NT2/D1 (cell line): Measurements from ENCODE around the gene CRYZ.
"Not testable (repeated sequence)": the region's sequence is repeated elsewhere in the genome, so short reads cannot be mapped to it uniquely, and the experiment has no call there.

Source experiments
- DNase-seq: peaks from one replicate; pipeline ENCODE4 v3.0.0-alpha.2; 2011; ENCODE audit warnings: low read depth, low spot score
- H3K27me3 ChIP-seq: 2 replicates; pipeline ENCODE4 v1.6.0; 2011; ENCODE audit warnings: mild to moderate bottlenecking; ENCODE audit not compliant: insufficient read length, insufficient read depth
- H3K36me3 ChIP-seq: 2 replicates; pipeline ENCODE4 v1.6.1; 2011; ENCODE audit warnings: mild to moderate bottlenecking, low read length, mixed read lengths; ENCODE audit not compliant: insufficient read depth, insufficient read length
- H3K4me1 ChIP-seq: 2 replicates; pipeline ENCODE4 v1.5.1; 2011; ENCODE audit not compliant: insufficient read depth, insufficient read length
- H3K4me3 ChIP-seq: 2 replicates; pipeline ENCODE4 v1.5.1; 2011; ENCODE audit warnings: low read depth; ENCODE audit not compliant: insufficient read length
- H3K9ac ChIP-seq: 2 replicates; pipeline ENCODE4 v1.6.0; 2011; ENCODE audit warnings: low read depth; ENCODE audit not compliant: insufficient read length
- H3K9me3 ChIP-seq: 2 replicates; pipeline ENCODE4 v1.5.1; 2011; ENCODE audit warnings: mild to moderate bottlenecking, low read length; ENCODE audit not compliant: insufficient read depth
- SUZ12 ChIP-seq: IDR thresholded peaks from 2 replicates; pipeline ENCODE4 v1.6.1; 2011; ENCODE audit not compliant: insufficient read length, insufficient read depth; ENCODE audit errors: extremely low read depth
- YY1 ChIP-seq: IDR thresholded peaks from 2 replicates; pipeline ENCODE4 v1.6.1; 2011; ENCODE audit not compliant: insufficient read length, insufficient read depth
- ZNF274 ChIP-seq: IDR thresholded peaks from 2 replicates; pipeline ENCODE4 v1.6.1; 2011; ENCODE audit warnings: mild to moderate bottlenecking, low read depth, low read length

Gene CRYZ

GRCh38 chr1:74737333-74737732 is 4.5 kb upstream of the CRYZ start:
- Histone ChIP-seq H3K9me3 (peaks cover 23% of the 10 kb centered on the region), H3K4me1 (no peaks in the 10 kb centered on the region), H3K4me3 (no peak overlapping the region), H3K27me3 (no peaks in the 10 kb centered on the region), H3K9ac (no peak overlapping the region), H3K36me3 (peaks cover 80% of the 10 kb centered on the region)
- TF ChIP-seq SUZ12 (no peak), YY1 (no peak), ZNF274 (no peak)
- DNase-seq, result no peak

GRCh38 chr1:74733604-74734484 is 994 bp upstream of the CRYZ start:
- TF ChIP-seq YY1 (no peak), ZNF274 (no peak), SUZ12 (no peak)
- peak overlapping the region; percentile 88 for H3K9ac ChIP-seq
- DNase-seq, result peak; percentile 77
- peaks cover 3% of the 10 kb centered on the region for H3K4me1 ChIP-seq
- H3K4me3 ChIP-seq, result peak overlapping the region; percentile 82
- no peaks in the 10 kb centered on the region for H3K27me3 ChIP-seq
- H3K9me3 ChIP-seq, result peaks cover 17% of the 10 kb centered on the region
- H3K36me3 ChIP-seq, result peaks cover 57% of the 10 kb centered on the region

DNA sequence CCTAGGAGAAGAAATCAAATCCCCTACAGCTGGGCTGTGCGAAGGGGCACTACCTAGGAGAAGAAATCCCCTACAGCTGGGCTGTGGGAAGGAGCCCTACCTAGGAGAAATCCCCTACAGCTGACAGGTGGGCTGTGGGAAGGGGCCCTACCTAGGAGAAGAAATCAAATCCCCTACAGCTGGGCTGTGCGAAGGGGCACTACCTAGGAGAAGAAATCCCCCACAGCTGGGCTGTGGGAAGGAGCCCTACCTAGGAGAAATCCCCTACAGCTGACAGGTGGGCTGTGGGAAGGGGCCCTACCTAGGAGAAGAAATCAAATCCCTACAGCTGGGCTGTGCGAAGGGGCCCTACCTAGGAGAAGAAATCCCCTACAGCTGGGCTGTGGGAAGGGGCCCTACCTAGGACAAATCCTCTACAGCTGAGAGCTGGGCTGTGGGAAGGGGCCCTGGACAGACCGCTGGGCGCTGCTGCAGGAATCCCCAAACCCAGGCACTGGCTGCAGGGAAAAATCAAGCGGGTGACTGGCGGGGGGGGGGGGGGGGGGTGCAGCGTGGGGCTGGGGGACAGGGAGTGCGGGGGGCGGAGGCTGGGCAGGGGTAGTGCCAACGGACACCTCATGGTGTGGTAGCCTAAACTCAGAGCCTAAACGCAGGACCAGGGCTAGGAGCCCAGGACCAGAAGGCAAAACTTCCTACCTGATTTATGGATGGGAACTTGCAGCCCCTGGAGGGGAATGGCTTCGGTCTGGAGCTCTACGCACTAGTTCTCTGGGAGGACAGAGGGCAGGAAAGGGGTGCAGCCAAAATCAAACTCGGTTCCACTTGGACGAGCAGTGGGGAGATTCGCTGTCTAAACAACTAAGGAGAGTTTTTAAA is 541 bp downstream of the CRYZ start:
- H3K36me3 ChIP-seq, result peaks cover 49% of the 10 kb centered on the region
- DNase-seq, result not testable (repeated sequence)

DNA sequence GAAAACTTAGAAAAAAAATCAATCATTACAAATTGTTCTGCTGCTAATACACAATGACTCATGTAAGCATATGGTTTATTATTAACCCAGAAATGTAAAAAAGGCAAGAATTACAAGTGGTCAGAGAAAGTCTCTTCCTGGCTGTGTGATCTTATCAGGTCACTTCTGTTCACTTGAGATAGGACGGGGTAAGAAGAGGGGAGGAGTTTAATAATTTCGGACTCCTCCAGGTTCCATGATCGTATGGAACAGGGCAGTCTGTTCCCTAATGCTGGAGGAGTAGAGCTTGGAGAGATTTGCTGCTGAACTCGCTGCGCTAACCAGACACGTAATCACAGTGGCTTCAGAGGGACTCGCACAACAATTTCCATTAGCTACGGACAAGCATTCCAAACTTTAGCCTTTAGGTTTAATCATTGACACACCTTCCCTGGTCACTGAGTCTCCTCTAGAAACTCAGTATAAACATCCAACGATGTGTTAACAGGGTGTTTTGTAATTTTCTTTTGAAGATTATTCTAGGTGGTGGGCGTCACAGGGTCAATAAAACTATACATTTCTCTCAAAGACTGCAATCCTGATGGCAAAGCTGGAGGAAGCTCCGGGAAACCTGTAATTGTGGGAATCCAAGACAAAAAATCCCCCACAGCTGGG is 1.3 kb downstream of the CRYZ start:
- Histone ChIP-seq H3K4me3 (peak overlapping the region; percentile 16), H3K9ac (no peak overlapping the region), H3K9me3 (peaks cover 25% of the 10 kb centered on the region), H3K4me1 (peaks cover 3% of the 10 kb centered on the region), H3K36me3 (peaks cover 43% of the 10 kb centered on the region), H3K27me3 (no peaks in the 10 kb centered on the region)
- TF ChIP-seq ZNF274 (no peak), YY1 (no peak), SUZ12 (no peak)
- DNase-seq, result no peak

More for the DNA sequence above, 541 bp downstream of the CRYZ start:
- H3K4me3 ChIP-seq, result peak overlapping the region; percentile 82
- peak overlapping the region; percentile 88 for H3K9ac ChIP-seq
- peaks cover 18% of the 10 kb centered on the region for H3K9me3 ChIP-seq
- not testable (repeated sequence) for H3K27me3 ChIP-seq, H3K4me1 ChIP-seq

GRCh38 chr1:74729741-74730478 is 2.9 kb downstream of the CRYZ start:
- no peak for DNase-seq
- no peak overlapping the region for H3K4me3 ChIP-seq

GRCh38 chr1:74728736-74729135 is 4.1 kb downstream of the CRYZ start:
- H3K9me3 ChIP-seq, result peaks cover 46% of the 10 kb centered on the region
- H3K27me3 ChIP-seq, result no peaks in the 10 kb centered on the region
- no peak for TF ChIP-seq SUZ12
- TF ChIP-seq YY1, result no peak
- no peak for TF ChIP-seq ZNF274
- H3K4me3 ChIP-seq, result no peak overlapping the region
- no peak for DNase-seq
- H3K36me3 ChIP-seq, result peaks cover 44% of the 10 kb centered on the region
- H3K4me1 ChIP-seq, result peaks cover 3% of the 10 kb centered on the region
- H3K9ac ChIP-seq, result no peak overlapping the region

More at GRCh38 chr1:74729741-74730478, 2.9 kb downstream of the CRYZ start:
- Histone ChIP-seq H3K4me1 (peaks cover 3% of the 10 kb centered on the region), H3K27me3 (no peaks in the 10 kb centered on the region), H3K36me3 (peaks cover 38% of the 10 kb centered on the region), H3K9ac (no peak overlapping the region), H3K9me3 (peaks cover 41% of the 10 kb centered on the region)
- TF ChIP-seq ZNF274 (no peak), YY1 (no peak), SUZ12 (no peak)
